ENCODE measurements around the gene REG1A.

Gene REG1A

GRCh38 chr2:79131687-79132086 lies 11.4 kb downstream of the REG1A start:
- in situ Hi-C loops (cut with MboI; ENCODE audit: low sequenced_read_pairs, unreplicated experiment) = no loop called here
- DNase-seq (ENCODE audit: low spot score) = no peak
- no peak for TF ChIP-seq CTCF (IDR thresholded peaks at IDR 0.05; ENCODE audit: borderline replicate concordance, control extremely low read depth, extremely low read depth, insufficient read depth, missing control alignments)

- no peak for TF ChIP-seq CTCF (IDR thresholded peaks at IDR 0.05; ENCODE audit: borderline replicate concordance, control extremely low read depth, extremely low read depth, insufficient read depth, missing control alignments)
- no peak for DNase-seq (ENCODE audit: low spot score)
- in situ Hi-C loops (cut with MboI; ENCODE audit: low sequenced_read_pairs, unreplicated experiment) = no loop called here
Observed at GRCh38 chr2:79138385-79138784, 18.1 kb downstream of the REG1A start.

GRCh38 chr2:79139423-79139822 lies 19.1 kb downstream of the REG1A start:
- no peak for DNase-seq (ENCODE audit: low spot score)
- in situ Hi-C loops (cut with MboI; ENCODE audit: low sequenced_read_pairs, unreplicated experiment) = no loop called here
- TF ChIP-seq CTCF (IDR thresholded peaks at IDR 0.05; ENCODE audit: borderline replicate concordance, control extremely low read depth, extremely low read depth, insufficient read depth, missing control alignments) = no peak

GRCh38 chr2:79155826-79156476 lies 35.7 kb downstream of the REG1A start:
- in situ Hi-C loops (cut with MboI; ENCODE audit: low sequenced_read_pairs, unreplicated experiment) = no loop called here
- DNase-seq (ENCODE audit: low spot score) = no peak
- no peak for TF ChIP-seq CTCF (IDR thresholded peaks at IDR 0.05; ENCODE audit: borderline replicate concordance, control extremely low read depth, extremely low read depth, insufficient read depth, missing control alignments)

- no peak for TF ChIP-seq CTCF (IDR thresholded peaks at IDR 0.05; ENCODE audit: borderline replicate concordance, control extremely low read depth, extremely low read depth, insufficient read depth, missing control alignments)
- in situ Hi-C loops (cut with MboI; ENCODE audit: low sequenced_read_pairs, unreplicated experiment) = no loop called here
- DNase-seq (ENCODE audit: low spot score) = no peak
Observed at GRCh38 chr2:79159030-79159429, 38.7 kb downstream of the REG1A start.

GRCh38 chr2:79159653-79160052 lies 39.4 kb downstream of the REG1A start, which contains the start of gene REG3A:
REG3A (minus strand) TSS chr2:79159753; CDS start chr2:79159405, 348 bp downstream.
- no peak for DNase-seq (ENCODE audit: low spot score)
- in situ Hi-C loops (cut with MboI; ENCODE audit: low sequenced_read_pairs, unreplicated experiment) = no loop called here
- TF ChIP-seq CTCF (IDR thresholded peaks at IDR 0.05; ENCODE audit: borderline replicate concordance, control extremely low read depth, extremely low read depth, insufficient read depth, missing control alignments) = no peak

Data from GM13976 (cell line).